GM10248 (cell line): ENCODE measurements around the gene CNP.
"Not testable (repeated sequence)": the region's sequence is repeated elsewhere in the genome, so short reads cannot be mapped to it uniquely, and the experiment has no call there.

Experiments
- CTCF ChIA-PET: fragments of 300-600 bp; sonication (Branson Sonifier 250); formaldehyde crosslinking; extraction: SDS; loops from one replicate; lab custom pipeline; 2021; ENCODE audit warnings: antibody characterized with exemption; lab: Yijun Ruan, JAX
- POLR2A ChIA-PET: fragments of 350-650 bp; sonication (Branson Sonifier 250); formaldehyde crosslinking; extraction: SDS; loops from one replicate; lab custom pipeline; 2020; ENCODE audit warnings: antibody characterized with exemption; lab: Yijun Ruan, JAX
- DNase-seq: peaks from one replicate; pipeline ENCODE4 v3.0.0; 2012; ENCODE audit errors: extremely low spot score
- TF ChIP-seq, protein P1 (sequence below): IDR thresholded peaks from 2 replicates; pipeline ENCODE4 v1.5.1; 2012; ENCODE audit warnings: mild to moderate bottlenecking, low read depth; ENCODE audit errors: extremely low read depth, missing control alignments, control extremely low read depth

Gene CNP

DNA sequence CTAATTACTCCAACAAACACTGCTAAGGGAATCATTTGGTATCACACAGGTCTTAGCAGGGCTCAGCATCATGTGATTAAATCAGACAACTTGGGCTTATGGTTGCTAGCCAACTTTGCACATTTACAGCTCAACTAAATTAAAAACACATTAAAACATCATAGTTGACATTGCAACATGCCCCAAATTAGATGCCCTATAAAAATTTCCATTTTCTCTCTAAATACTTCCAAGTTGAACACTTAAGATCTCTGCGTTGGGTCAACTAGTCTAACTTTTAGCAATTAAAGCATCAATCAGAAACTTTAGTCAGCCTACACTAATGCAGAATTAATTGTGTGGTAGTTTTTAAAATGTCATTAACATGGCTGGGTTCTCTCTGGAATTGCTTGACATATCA, 38.6 kb downstream of the CNP start:
- TF ChIP-seq, protein P1, sequence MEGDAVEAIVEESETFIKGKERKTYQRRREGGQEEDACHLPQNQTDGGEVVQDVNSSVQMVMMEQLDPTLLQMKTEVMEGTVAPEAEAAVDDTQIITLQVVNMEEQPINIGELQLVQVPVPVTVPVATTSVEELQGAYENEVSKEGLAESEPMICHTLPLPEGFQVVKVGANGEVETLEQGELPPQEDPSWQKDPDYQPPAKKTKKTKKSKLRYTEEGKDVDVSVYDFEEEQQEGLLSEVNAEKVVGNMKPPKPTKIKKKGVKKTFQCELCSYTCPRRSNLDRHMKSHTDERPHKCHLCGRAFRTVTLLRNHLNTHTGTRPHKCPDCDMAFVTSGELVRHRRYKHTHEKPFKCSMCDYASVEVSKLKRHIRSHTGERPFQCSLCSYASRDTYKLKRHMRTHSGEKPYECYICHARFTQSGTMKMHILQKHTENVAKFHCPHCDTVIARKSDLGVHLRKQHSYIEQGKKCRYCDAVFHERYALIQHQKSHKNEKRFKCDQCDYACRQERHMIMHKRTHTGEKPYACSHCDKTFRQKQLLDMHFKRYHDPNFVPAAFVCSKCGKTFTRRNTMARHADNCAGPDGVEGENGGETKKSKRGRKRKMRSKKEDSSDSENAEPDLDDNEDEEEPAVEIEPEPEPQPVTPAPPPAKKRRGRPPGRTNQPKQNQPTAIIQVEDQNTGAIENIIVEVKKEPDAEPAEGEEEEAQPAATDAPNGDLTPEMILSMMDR = no peak
- ChIA-PET CTCF (interaction anchor here (15.2 kb wide), 1 partner anchor 17 kb away, joined by 123 read pairs; the partner anchor contains the start of genes DNAJC7 and NKIRAS2), POLR2A (no interaction called here)
- DNase-seq = no peak

DNA sequence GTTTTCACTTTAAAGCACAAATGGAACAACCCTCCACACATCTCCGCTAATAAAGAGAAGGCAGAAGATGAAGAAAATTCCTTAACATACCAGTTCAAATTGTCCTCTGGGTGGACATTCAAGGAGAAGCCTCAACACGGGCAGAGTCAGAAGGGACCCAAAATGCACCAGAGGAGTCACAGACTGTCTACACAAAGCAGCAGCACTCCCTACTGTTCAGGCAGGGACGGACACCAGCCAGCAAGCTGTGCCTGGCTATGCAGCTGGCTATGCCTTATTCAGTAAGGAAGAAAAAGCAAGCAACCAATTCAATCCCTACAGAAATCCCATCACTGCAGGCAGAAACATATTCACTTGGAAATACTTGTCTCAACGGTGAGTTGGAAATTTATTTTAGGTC, 42.6 kb downstream of the CNP start:
- DNase-seq = no peak
- TF ChIP-seq, protein P1 = no peak
- POLR2A ChIA-PET = no interaction called here
- CTCF ChIA-PET = interaction anchor here (15.2 kb wide), 1 partner anchor 13 kb away, joined by 123 read pairs; the partner anchor contains the start of genes DNAJC7 and NKIRAS2

DNA sequence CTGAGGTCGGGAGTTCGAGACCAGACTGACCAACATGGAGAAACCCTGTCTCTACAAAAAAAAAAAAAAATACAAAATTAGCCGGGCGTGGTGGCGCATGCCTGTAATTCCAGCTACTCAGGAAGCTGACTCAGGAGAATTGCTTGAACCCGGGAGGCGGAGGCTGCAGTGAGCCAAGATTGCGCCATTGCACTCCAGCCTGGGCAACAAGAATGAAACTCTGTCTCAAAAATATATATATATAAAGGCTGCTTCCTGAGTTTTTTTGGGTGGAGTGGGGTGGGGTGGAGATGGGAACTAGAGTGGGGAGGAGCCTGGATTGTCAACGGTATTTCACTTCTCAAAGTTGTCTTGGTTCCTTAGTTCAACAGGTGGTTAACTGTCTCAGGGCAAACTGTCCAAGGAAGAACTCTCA, 43.7 kb downstream of the CNP start:
- POLR2A ChIA-PET, DNase-seq: not testable (repeated sequence)
- CTCF ChIA-PET = interaction anchor here (15.2 kb wide), 1 partner anchor 12 kb away, joined by 123 read pairs; the partner anchor contains the start of genes DNAJC7 and NKIRAS2

DNA sequence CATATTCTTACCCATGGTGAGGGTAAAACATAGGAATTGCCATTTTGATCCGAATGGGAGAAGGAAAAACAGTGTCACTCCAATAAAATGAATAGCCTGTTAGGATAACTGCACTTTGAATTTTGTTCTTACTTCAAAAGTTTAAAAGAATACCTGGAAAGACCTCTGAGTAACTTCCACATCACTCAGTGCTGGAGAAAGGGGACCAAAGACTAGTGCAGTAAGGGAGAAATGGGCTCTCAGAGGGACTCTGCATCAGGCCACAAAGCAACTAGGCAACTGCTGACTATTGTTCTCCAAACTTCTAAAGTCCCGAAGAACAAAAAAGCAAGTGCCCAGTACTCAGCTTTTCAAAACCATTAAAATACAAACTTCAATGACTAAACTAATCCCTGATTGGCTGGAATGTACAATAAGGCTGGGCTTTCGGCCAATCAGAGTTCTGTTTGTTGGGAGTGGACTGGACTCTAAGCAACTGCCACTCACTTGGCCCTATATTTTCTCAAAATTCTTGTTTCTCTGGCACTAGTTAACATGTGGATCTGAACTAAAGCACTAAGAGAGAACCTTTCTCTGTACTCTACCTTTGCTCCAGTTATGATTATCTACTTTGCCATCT, 44.4 kb downstream of the CNP start:
- DNase-seq = no peak
- CTCF ChIA-PET = interaction anchor here (2.0 to 15.2 kb wide), 2 partner anchors 11 to 20 kb away, joined by 4 to 123 read pairs; partner anchors contain the start of genes DNAJC7 and NKIRAS2
- TF ChIP-seq, protein P1 = no peak
- POLR2A ChIA-PET = no interaction called here

DNA sequence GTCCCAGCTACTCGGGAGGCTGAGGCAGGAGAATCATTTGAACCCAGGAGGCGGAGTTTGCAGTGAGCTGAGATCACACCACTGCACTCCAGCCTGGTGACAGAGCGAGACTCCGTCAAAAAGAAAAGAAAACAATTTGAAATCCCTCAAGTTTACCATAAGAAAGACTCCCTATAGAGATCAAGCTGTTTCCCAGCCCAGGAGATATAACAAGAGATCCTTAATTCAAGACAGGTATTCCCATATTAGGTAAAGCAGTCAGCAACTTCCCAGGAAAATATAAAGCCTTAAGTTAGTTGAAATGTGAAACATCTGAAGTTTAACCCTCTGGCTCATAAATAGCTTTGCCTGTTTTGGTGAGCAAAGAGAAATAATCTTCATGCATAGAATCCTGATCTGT, 45.8 kb downstream of the CNP start:
- ChIA-PET CTCF (interaction anchor here (1.3 to 15.2 kb wide), 4 partner anchors 9 to 21 kb away, joined by 3 to 123 read pairs (median 4); partner anchors contain the start of genes DNAJC7 and NKIRAS2), POLR2A (interaction anchor here (0.6 kb wide), 1 partner anchor 112 kb away, joined by 3 read pairs; no protein-coding TSS in a partner anchor)
- DNase-seq = not testable (repeated sequence)

DNA sequence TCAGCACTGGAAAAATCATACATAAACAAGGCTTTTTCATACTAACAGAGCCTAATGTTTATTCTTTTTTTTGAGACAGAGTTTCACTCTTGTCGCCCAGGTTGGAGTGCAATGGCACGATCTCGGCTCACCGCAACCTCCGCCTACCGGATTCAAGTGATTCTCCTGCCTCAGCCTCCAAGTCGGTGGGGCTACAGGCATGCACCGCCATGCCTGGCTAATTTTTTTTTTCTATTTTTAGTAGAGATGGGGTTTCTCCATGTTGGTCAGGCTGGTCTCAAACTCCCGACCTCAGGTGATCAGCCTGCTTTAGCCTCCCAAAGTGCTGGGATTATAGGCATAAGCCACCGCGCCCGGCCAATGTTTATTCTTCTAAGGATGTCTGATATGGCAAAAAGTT, 47.1 kb downstream of the CNP start:
- POLR2A ChIA-PET, DNase-seq: not testable (repeated sequence)
- CTCF ChIA-PET = interaction anchor here (1.3 to 1.5 kb wide), 3 partner anchors 12 to 17 kb away, joined by 3 to 5 read pairs (median 3); no protein-coding TSS in a partner anchor

DNA sequence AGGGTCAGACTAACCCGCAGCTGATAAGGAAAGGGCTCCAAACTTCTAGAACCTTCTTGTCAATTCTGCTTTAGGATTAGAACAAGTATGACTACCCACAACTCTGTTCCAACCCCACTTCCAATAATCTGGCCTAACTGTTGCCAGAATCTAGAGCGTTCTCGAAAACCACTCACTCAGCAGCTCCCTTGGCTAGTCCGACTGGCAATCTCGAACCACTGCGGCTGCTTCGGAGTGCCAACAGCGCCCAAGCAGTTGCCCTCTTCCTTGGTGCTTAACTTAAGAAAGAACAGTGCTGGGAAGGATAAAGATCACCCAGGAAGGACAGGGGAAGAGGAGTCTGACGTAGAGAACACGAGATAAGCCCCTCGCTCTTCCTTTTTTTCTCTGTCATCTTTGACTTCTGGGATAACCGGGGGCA, 49.8 kb downstream of the CNP start:
- DNase-seq = no peak
- TF ChIP-seq, protein P1 = no peak
- ChIA-PET CTCF (interaction anchor here (0.8 to 6.6 kb wide), 17 partner anchors 9 to 511 kb away, joined by 3 to 58 read pairs (median 5); partner anchors contain the start of genes CNP, KAT2A and KCNH4), POLR2A (interaction anchor here (0.5 to 2.3 kb wide), 4 partner anchors 46 to 126 kb away, joined by 3 to 6 read pairs (median 5); no protein-coding TSS in a partner anchor)
